NCI-H1105 treated with DMSO at 0.1 percent for 48 hours (cell line): Measurements from ENCODE around the gene RAD51D.
"Not testable (repeated sequence)": the region's sequence is repeated elsewhere in the genome, so short reads cannot be mapped to it uniquely, and the experiment has no call there.

ENCODE experiments used
- DNase-seq: peaks from one replicate; lab custom pipeline; 2025; lab: John Stamatoyannopoulos, UW

The RAD51D gene

DNA sequence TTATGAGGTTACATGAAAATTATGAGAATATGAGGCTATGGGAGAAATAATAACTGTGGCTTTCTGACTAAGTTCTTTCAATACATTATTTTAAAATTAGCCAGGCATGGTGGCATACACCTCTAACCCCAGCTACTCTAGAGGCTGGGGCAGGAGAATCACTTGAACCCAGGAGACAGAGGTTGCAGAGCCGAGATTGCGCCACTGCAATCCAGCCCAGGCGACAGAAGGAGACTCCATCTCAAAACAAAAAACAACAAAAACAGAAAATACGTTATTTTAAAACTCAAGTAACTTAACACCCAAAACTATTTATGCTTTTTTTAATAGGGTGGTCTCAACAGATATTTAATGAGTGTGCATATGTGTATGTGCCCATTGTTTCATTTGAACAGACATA, 53.8 kb downstream of the RAD51D start:
- DNase-seq, result no peak

DNA sequence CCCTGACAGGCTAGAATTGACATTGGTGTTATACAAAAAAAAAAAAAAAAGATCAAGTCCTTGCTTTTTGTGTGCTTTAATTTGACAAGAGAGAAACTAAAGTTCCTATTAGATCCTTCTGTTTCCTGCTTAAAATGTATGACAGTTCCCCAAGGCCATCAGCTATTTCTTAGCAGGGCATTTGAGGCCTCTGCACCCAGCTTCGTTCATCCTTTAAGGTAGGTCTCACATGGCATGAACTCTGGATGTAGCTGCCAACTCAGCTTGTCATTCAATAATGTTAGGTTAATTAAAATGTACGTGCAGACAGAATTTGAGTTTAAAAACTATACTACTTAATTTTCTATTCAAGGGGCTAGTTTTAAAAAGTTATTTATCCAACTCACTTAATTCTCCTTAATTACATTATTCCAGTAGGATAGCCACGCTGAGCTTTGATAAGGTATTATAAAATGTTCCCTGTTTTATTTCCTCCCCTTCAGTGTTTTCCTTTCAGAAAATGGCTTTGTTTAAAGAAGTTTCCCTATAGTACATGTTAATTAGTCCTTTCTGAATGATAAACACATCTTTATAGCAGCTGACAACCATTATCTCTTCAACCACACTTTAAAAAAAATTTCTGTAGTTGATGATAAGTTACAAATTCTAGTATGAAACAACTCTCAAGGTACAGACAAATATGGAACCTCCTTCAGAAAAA, 55.0 kb downstream of the RAD51D start:
- no peak for DNase-seq

- no peak for DNase-seq
Measured at GRCh38 chr17:35063514-35064223, 56.0 kb downstream of the RAD51D start, which contains the start of gene RFFL. TSS of gene RFFL (minus strand) at chr17:35063707. CDS start at chr17:35026553, 37,154 bp downstream.

GRCh38 chr17:35062308-35062707, 57.4 kb downstream of the RAD51D start:
- DNase-seq, result no peak

- DNase-seq, result no peak
Measured at GRCh38 chr17:35057332-35057915, 62.2 kb downstream of the RAD51D start.

GRCh38 chr17:35056013-35056412, 63.6 kb downstream of the RAD51D start:
- DNase-seq, result no peak

DNA sequence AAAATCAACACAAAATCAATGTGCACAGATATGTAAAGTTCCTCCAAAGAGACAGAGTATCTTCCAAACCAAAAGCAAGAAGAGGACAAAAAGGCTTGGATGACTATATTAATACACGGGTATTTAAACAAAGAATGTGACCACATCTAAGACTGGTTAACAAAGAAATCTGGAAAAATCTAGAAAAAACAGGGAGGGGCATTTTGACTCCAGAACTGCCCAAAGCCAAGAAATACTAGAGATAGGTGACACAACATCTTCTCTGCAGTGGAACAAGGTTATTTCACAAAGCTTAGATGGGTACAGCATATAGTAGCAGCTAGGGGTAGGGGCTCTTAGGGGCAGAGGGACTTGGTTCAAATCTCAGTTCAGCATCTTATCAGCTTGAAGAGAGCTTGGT, 66.5 kb downstream of the RAD51D start:
- DNase-seq, result no peak

GRCh38 chr17:35052780-35053179, 66.9 kb downstream of the RAD51D start:
- no peak for DNase-seq

GRCh38 chr17:35052241-35052610, 67.4 kb downstream of the RAD51D start:
- DNase-seq, result no peak

GRCh38 chr17:35051579-35052240, 68.0 kb downstream of the RAD51D start:
- DNase-seq, result no peak

DNA sequence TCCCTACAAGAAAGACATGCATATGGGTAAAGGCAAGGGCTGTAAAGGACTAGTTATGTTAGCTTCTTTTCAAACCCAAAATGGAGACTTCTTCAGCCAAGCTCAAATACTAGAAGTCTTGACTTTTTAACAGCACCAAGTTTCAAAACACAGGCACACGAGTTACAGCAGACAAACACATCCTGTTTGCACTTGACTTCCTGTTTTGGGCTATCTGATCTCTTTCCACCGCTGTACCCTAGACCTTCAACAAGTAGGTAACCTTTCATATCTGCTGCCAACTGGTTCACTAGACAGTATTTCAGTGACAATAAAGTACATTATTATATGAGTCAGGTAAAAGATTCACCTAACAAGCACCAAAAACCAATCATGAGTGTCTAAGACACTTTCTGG, 68.5 kb downstream of the RAD51D start:
- DNase-seq, result no peak

- DNase-seq, result no peak
Measured at GRCh38 chr17:35050170-35050569, 69.5 kb downstream of the RAD51D start.

DNA sequence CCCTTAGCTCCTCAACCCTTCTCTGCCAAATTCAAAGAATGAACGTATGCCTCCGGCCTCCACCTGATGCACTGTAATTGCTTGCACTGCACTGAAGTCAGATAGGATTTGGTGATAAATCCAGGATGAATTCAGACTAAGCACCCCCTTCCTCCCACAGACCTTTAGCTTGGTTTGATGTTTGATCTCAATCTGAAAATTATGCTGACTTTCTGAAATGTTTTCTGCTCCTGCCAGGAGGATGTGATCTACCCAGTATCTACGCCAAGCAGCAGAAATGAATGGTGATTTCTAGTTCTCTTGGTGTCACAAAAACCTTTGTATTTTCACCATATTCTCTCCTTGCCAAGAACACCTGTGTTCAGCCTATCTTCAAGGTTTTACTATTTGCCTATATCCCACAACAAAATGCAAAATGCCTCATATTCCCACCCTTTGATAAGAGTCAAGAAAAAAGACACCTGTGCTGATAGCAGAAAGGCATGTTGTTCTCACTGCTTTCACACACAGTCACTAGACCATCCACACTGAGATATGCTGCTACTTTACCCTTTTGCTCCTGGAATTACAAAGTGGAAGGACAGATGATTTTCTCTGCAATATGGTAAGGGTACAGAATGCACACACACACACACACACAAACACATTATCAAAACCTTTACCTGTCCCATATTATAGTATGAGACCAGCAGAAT, 70.8 kb downstream of the RAD51D start:
- DNase-seq, result no peak

- no peak for DNase-seq
Measured at GRCh38 chr17:35046740-35047283, 72.8 kb downstream of the RAD51D start.

DNA sequence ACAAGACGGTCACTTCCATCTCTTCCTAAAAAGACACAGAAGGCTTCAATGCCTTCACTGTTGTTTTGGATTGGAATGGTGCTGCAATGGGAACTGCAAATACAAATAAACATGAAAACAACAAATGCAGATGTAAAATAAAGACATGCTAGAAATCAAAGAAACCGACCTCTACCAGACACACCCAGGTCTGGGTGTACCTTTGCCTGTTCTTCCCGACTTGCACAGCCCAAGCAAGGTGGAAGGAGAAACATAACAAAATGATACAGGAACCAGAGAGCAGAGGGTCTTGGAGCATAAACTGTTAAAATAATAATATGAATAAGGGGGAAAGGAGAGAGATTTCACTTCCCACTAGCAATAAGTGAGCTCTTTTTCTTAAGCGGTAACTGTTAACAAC, 73.4 kb downstream of the RAD51D start:
- DNase-seq, result no peak

DNA sequence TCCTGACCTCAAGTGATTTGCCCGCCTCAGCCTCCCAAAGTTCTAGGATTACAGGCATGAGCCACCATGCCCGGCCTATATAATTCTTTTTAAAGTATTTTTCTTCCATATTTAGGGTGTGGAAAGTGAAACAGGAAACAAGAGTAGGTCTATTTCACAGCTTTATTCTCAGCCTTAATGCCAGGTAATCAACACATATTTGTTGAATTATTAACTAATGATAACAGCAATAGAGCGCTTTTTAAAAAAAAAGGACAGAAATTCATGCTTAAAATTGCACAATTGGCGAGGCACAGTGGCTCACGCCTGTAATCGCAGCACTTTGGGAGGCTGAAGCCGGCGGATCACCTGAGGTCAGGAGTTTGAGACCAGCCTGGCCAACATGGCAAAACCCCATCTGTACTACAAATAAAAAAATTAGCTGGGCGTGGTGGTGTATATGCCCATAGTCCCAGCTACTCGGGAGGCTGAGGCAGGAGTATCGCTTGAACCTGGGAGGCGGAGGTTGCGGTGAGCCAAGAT, 74.1 kb downstream of the RAD51D start:
- not testable (repeated sequence) for DNase-seq

DNA sequence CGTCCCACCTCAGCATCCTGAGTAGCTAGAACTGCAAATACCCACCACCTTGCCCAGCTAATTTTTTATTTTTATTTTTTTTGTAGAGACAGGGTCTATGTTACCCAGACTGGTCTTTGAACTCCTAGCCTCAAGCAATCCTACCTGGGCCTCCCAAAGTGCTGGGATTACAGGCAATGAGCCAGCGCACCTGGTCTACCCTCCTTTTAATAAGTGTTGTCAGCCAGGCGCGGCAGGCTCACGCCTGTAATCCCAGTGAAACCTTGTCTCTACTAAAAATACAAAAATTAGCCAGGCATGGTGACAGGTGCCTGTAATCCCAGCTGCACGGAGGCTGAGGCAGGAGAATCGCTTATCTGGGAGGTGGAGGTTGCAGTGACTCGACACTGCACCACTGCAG, 75.5 kb downstream of the RAD51D start:
- DNase-seq, result no peak
